Ovary (tissue), 9 donors: ENCODE results near the gene GRN. TPM values are rescaled to one million over a fixed set of nuclear protein-coding genes. Genes with fewer than 3 reads are reported as not detected.
"Not testable (repeated sequence)": the region's sequence is repeated elsewhere in the genome, so short reads cannot be mapped to it uniquely, and the experiment has no call there.

Source experiments
- DNase-seq, 5 donors: peaks; one replicate each; pipeline ENCODE4 v3.0.0-alpha.2; 2019 to 2020
- H3K27ac ChIP-seq, 2 donors: fragments of 200-600 bp; one replicate each; pipeline versions ENCODE4 v1.5.1 to v1.8.0; 2019 to 2022
- H3K27me3 ChIP-seq: fragments of 200-600 bp; one replicate; pipeline ENCODE4 v1.8.0; 2022
- H3K36me3 ChIP-seq: fragments of 200-600 bp; sonication (generic); one replicate; pipeline ENCODE4 v1.5.1; 2019
- H3K4me1 ChIP-seq: one replicate; pipeline ENCODE4 v1.8.1; 2013; ENCODE audit warnings: mild to moderate bottlenecking, moderate library complexity; ENCODE audit not compliant: insufficient read depth
- H3K4me3 ChIP-seq: fragments of 200-600 bp; sonication (generic); one replicate; pipeline ENCODE4 v1.5.1; 2017
- H3K9me3 ChIP-seq, 2 donors: fragments of 200-600 bp in 1 of 2; sonication (generic) in 1 of 2; one replicate each; pipeline versions ENCODE4 v1.5.1 to v1.8.1; 2013 to 2019; ENCODE audit warnings: mild to moderate bottlenecking in 1 of 2, moderate library complexity in 1 of 2
- EP300 ChIP-seq: sonication (generic); formaldehyde crosslinking; IDR thresholded peaks from one replicate; pipeline ENCODE4 v1.6.1; 2017; ENCODE audit warnings: antibody characterized with exemption
- POLR2A ChIP-seq: fragments of 450-650 bp; IDR thresholded peaks from one replicate; pipeline ENCODE4 v1.6.1; 2017; ENCODE audit warnings: antibody characterized with exemption, mild to moderate bottlenecking, moderate library complexity
- WGBS, 3 donors: extraction: QIAGEN DNeasy Blood & Tissue Kit in 1 of 3; methylation state at CpG; one replicate each; pipeline versions ENCODE4 v1.1.5 to v1.1.7; 2013 to 2017; 5-methylcytosine and 5-hydroxymethylcytosine counted together
- intact Hi-C, 4 donors: fragments of 100-400 bp; cut with DNase I; formaldehyde crosslinking; loops; one replicate each; pipeline versions ENCODE4 v1.11.0 to v1.15.1; 2022 to 2023
- polyA plus RNA-seq, 2 donors: library from polyadenylated mRNA; stranded (reverse); fragments of 200-250 nt in 1 of 2; fragments of 350-450 nt in 1 of 2; fragmentation: Illumina TruSeq in 1 of 2; extraction: RNeasy Lipid Tissue Mini Kit (QIAGEN cat#74804) in 1 of 2; gene quantifications; one replicate each; pipeline ENCODE4 v1.2.3, GENCODE V29; 2013 to 2014
- total RNA-seq, 7 donors: library from RNA; depleted of rRNA in 2 of 7; stranded (reverse); fragments of >200 nt in 2 of 7; fragmentation: NEBNext Ultra II Directional in 3 of 7; extraction: Animal tissue kit (Norgen Biotek cat#: 25700) in 3 of 7; gene quantifications; one replicate each; pipeline versions ENCODE4 v1.1.0 to v1.2.4, GENCODE V29; 2016 to 2023
- TF ChIP-seq, protein P1 (sequence below), 3 donors: fragments of 450-650 bp in 2 of 3; fragments of 200-600 bp in 1 of 3; IDR thresholded peaks; one replicate each; pipeline versions ENCODE4 v1.5.1 to v1.8.0; 2016 to 2022; ENCODE audit warnings: antibody characterized with exemption in 3 of 3, mild to moderate bottlenecking in 1 of 3
- donor health status: DM: no; HTN: no; CAD: no; lungs with moderate emphysema.
- donor health status: DM: no; HTN: no; CAD: no.
- donor health status: Bipolar disorder and iron deficiency.
- donor health status: DM: yes; HTN: yes; CAD: no.
- donor health status: DM: no; HTN: no; CAD: no.
- donor health status: DM: yes; HTN: yes; CAD: no.

Gene GRN
- total and polyA plus RNA-seq, 9 donors, result 70.6 to 173 (median 88.2) TPM

DNA sequence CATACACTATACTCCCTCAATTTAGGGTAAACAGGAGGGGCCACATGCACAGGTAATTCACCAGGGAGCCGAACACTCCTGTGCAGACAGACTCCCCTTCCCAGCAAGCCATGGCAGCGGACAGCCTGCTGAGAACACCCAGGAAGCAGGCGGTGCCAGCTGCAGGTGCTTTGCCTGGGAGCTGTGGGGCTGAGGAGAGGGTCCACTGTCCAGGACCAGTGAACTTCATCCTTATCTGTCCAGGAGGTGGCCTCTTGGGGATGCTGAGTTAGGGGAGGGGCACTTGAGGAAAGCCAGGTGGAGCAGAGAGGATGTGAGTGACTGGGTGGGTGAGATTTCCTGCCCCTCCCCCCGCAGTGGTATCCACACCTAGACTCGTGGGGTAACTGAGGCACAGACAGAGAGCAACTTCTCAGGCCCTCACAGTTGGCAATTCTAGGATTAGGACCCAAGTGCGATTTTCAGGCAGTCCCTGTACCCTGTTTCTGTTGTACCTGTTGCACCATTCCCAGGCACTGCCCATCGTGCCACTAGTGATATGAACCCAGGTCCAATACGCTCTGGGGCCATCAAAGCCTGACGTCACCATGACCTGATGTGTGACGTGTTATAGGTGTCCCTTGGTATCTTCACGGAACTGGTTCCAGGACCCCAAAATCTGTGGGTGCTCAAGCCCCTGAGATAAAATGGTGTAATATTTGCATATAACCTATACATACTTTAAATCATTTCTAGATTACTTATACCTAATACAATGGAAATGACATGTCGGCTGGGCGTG is 1.2 kb downstream of the GRN start:
- intact Hi-C loops, result no loop called here

DNA sequence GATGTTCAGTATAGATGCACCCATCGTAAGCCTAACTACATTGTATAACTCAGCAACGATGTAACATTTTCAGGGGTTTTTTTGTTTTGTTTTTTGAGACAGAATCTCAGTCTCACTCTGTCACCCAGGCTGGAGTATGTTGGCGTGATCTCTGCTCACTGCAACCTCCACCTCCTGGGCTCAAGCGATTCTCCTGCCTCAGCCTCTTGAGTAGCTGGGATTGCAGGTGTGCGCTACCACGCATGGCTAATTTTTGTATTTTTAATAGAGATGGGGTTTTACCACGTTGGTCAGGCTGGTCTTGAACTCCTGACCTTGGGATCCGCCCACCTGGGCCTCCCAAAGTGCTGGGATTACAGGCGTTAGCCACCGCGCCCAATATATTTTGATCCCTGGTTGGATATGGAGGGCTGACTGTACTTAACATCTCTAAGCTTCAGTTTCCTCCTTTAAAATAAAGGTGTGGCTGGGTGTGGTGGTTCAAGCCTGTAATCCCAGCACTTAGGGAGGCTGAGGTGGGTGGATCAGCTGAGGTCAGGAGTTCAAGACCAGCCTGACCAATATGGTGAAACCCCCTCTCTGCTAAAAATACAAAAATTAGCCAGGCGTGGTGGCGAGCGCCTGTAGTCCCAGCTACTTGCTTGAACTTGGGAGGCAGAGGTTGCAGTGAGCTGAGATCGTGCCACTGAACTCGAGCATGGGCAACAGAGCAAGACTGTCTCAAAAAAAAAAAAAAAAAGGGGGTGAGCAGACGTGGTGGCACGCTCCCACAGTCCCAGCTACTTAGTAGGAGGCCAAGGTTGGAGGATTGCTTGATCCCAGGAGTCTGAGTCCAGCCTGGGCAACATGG is 2.3 kb downstream of the GRN start:
- H3K27ac ChIP-seq, H3K9me3 ChIP-seq, H3K36me3 ChIP-seq, H3K4me3 ChIP-seq, DNase-seq, intact Hi-C loops, H3K27me3 ChIP-seq, H3K4me1 ChIP-seq: not testable (repeated sequence)
- 80 to 85% (median 84%) methylated on average over 18 of the region's 18 CpGs for WGBS, 3 donors

More for the DNA sequence above, 1.2 kb downstream of the GRN start:
- Histone ChIP-seq H3K4me3 (no peak overlapping the region), H3K4me1 (peaks cover 5% of the 10 kb centered on the region), H3K36me3 (no peaks in the 10 kb centered on the region), H3K27ac (no peak overlapping the region), H3K9me3 (no peaks in the 10 kb centered on the region), H3K27me3 (no peaks in the 10 kb centered on the region)
- no peak for TF ChIP-seq EP300
- TF ChIP-seq, protein P1, sequence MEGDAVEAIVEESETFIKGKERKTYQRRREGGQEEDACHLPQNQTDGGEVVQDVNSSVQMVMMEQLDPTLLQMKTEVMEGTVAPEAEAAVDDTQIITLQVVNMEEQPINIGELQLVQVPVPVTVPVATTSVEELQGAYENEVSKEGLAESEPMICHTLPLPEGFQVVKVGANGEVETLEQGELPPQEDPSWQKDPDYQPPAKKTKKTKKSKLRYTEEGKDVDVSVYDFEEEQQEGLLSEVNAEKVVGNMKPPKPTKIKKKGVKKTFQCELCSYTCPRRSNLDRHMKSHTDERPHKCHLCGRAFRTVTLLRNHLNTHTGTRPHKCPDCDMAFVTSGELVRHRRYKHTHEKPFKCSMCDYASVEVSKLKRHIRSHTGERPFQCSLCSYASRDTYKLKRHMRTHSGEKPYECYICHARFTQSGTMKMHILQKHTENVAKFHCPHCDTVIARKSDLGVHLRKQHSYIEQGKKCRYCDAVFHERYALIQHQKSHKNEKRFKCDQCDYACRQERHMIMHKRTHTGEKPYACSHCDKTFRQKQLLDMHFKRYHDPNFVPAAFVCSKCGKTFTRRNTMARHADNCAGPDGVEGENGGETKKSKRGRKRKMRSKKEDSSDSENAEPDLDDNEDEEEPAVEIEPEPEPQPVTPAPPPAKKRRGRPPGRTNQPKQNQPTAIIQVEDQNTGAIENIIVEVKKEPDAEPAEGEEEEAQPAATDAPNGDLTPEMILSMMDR (IDR thresholded peaks at IDR 0.05), result no peak
- TF ChIP-seq POLR2A, result no peak
- WGBS, 3 donors, result 68 to 76% (median 71%) methylated on average over 12 to 13 of the region's 13 CpGs
- no peak for DNase-seq

DNA sequence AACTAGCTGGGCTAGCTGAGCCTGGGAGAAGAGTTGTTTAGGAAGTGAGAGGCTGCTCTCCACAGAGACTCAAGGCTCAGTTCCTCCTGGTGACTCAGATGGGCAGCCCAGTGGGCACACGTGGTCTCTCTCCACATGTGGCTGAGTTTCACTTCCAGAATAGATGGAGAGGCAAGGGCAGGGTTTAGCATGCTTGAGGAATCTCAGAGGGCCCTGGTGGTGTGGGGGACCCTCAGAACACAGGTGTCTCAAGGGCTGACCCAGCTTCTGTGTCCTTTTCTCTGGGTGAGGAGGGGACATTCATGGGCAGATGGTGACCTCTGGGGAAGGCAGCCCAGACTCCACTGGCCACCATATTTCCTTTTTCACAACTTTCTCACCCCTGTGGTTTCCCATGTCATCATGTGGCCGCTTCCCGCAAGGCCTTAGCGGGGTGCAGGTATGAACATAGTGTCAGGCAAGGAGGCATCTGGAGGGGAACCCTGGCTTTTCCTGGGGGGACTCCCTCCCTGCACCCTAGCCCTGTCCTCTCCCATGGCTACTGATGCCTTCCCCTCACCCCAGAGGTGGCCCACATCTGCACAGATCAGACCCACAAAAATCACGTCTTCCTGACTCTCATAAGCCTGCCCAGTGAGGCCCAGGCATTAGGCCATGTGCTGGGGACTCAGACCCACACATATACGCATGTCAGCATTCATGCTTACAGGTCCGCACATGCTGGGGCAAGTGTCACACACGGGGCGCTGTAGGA is 3.3 kb downstream of the GRN start:
- Histone ChIP-seq H3K27me3 (no peaks in the 10 kb centered on the region), H3K9me3 (no peaks in the 10 kb centered on the region), H3K4me1 (peaks cover 5% of the 10 kb centered on the region), H3K27ac (no peak overlapping the region), H3K36me3 (no peaks in the 10 kb centered on the region), H3K4me3 (no peak overlapping the region)
- TF ChIP-seq EP300 (no peak), POLR2A (no peak)
- TF ChIP-seq, protein P1 (IDR thresholded peaks at IDR 0.05), result no peak
- WGBS, 3 donors, result 83 to 86% (median 86%) methylated on average over 9 of the region's 9 CpGs
- intact Hi-C loops, result no loop called here
- DNase-seq, result no peak

DNA sequence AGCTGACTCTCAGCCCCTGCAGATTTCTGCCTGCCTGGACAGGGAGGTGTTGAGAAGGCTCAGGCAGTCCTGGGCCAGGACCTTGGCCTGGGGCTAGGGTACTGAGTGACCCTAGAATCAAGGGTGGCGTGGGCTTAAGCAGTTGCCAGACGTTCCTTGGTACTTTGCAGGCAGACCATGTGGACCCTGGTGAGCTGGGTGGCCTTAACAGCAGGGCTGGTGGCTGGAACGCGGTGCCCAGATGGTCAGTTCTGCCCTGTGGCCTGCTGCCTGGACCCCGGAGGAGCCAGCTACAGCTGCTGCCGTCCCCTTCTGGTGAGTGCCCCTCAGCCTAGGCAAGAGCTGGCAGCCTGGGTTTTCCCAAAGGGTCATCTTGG is 3.9 kb downstream of the GRN start:
- peaks cover 5% of the 10 kb centered on the region for H3K4me1 ChIP-seq
- H3K4me3 ChIP-seq, result no peak overlapping the region
- H3K36me3 ChIP-seq, result no peaks in the 10 kb centered on the region
- TF ChIP-seq EP300 (no peak), POLR2A (no peak)
- TF ChIP-seq, protein P1 (IDR thresholded peaks at IDR 0.05), result no peak
- WGBS, 3 donors, result 75 to 85% (median 83%) methylated on average over 4 to 6 of the region's 6 CpGs
- no peak for DNase-seq
- no peaks in the 10 kb centered on the region for H3K9me3 ChIP-seq
- H3K27me3 ChIP-seq, result no peaks in the 10 kb centered on the region
- no peak overlapping the region for H3K27ac ChIP-seq
- intact Hi-C loops, result no loop called here
